ENCODE results near the gene HSPB2. TPM values are rescaled to one million over a fixed set of nuclear protein-coding genes. Genes with fewer than 3 reads are reported as not detected.
A peak's percentile ranks its signal among the peaks of the same experiment; 100 is the strongest.
"Not testable (repeated sequence)": the region's sequence is repeated elsewhere in the genome, so short reads cannot be mapped to it uniquely, and the experiment has no call there.

The HSPB2 gene
- total RNA-seq, 4 donors from 2014 or later: 0.21 to 5.2 TPM; not detected in 2

DNA sequence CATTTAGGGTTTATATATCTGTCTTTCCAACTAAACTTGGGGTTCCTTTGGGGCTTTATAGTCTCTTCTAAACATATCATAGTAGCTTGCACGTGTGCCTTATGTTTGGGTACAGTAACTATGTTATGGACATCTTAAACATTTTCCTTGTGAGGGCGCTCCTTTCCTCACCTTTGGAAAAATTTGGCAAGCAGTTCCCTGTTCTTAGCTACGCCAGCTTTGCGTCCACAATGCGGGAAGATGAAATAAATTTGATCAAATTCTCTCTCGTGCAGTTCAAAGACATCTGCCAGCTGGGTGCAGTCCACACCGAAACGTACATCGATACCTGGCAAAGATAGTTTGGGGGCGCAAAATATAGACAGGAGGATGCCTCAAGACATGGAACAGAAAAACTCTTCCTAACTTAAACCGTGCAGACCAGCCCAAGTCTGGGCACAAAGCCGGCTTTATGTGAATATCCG is 34.1 kb upstream of the HSPB2 start:
- Histone ChIP-seq H3K27me3 (no peaks in the 10 kb centered on the region), H3K9me3 (no peaks in the 10 kb centered on the region), H3K27ac (peak overlapping the region; percentile 96), H3K36me3 (no peaks in the 10 kb centered on the region), H3K4me3 (peak overlapping the region; percentile 59 to 76), H3K4me1 (peaks cover 0 to 6% of the 10 kb centered on the region in 2 donors)
- intact Hi-C loops (cut with DNase I; ENCODE audit: low total_unique reads): loop anchor here (10.0 kb wide), 2 partner anchors 56 to 206 kb away; partner anchors contain the start of genes DIXDC1, SDHD and TIMM8B
- TF ChIP-seq POLR2A (IDR thresholded peaks at IDR 0.05) (no peak), CTCF (IDR thresholded peaks at IDR 0.05) (no peak)
- DNase-seq: no peak

GRCh38 chr11:111878849-111879636 is 33.5 kb upstream of the HSPB2 start, which contains the start of the genes CFAP68 and FDXACB1:
Gene CFAP68, plus strand, starts transcription at chr11:111879541. Its CDS starts 20 bp downstream, at chr11:111879561.
Gene FDXACB1, minus strand, starts transcription at chr11:111879165. Its CDS starts 33 bp downstream, at chr11:111879132.
- TF ChIP-seq CTCF (IDR thresholded peaks at IDR 0.05) (peak; percentile 97 to 99 (median 98)), POLR2A (IDR thresholded peaks at IDR 0.05) (peak; percentile 65 to 86)

GRCh38 chr11:111879637-111879960 is 32.9 kb upstream of the HSPB2 start:
- no peaks in the 10 kb centered on the region for H3K27me3 ChIP-seq
- H3K27ac ChIP-seq: peak overlapping the region; percentile 96
- no peak for TF ChIP-seq CTCF (IDR thresholded peaks at IDR 0.05)
- no peak for TF ChIP-seq POLR2A (IDR thresholded peaks at IDR 0.05)
- no peaks in the 10 kb centered on the region for H3K36me3 ChIP-seq
- intact Hi-C loops (cut with DNase I; ENCODE audit: low total_unique reads): loop anchor here (10.0 kb wide), 2 partner anchors 55 to 205 kb away; partner anchors contain the start of genes DIXDC1, SDHD and TIMM8B
- H3K4me1 ChIP-seq: peaks cover 0 to 6% of the 10 kb centered on the region in 2 donors
- H3K4me3 ChIP-seq: peak overlapping the region; percentile 59 to 76
- H3K9me3 ChIP-seq: no peaks in the 10 kb centered on the region
- DNase-seq: no peak

More at GRCh38 chr11:111878849-111879636, 33.5 kb upstream of the HSPB2 start, which contains the start of the genes CFAP68 and FDXACB1:
- no peaks in the 10 kb centered on the region for H3K27me3 ChIP-seq
- DNase-seq: peak; percentile 96 to 98
- no peaks in the 10 kb centered on the region for H3K36me3 ChIP-seq
- intact Hi-C loops (cut with DNase I; ENCODE audit: low total_unique reads): loop anchor here (10.0 kb wide), 2 partner anchors 56 to 206 kb away; partner anchors contain the start of genes DIXDC1, SDHD and TIMM8B
- peak within 1 kb of the TSS; percentile 59 to 76 for H3K4me3 ChIP-seq
- H3K4me1 ChIP-seq: peaks cover 0 to 6% of the 10 kb centered on the region in 2 donors
- peak within 1 kb of the TSS; percentile 96 for H3K27ac ChIP-seq
- no peaks in the 10 kb centered on the region for H3K9me3 ChIP-seq

DNA sequence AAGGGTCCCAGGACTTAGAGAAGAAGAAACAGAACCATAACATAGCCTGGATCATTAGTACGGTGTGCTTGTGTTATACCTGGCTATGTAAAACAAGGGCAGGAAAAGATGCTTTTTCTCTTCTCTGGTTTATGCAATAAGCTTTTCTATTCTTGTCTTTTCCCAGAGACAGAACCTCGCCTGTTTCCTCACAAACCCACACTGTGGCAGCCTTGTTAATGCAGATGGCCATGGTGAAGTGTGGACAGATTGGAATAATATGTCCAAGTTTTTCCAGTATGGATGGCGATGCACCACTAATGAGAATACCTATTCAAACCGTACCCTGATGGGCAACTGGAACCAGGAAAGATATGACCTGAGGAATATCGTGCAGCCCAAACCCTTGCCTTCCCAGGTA is 30.3 kb upstream of the HSPB2 start:
- peaks cover 0 to 6% of the 10 kb centered on the region in 2 donors for H3K4me1 ChIP-seq
- no peak for DNase-seq
- no peaks in the 10 kb centered on the region for H3K27me3 ChIP-seq
- TF ChIP-seq POLR2A (IDR thresholded peaks at IDR 0.05) (no peak), CTCF (IDR thresholded peaks at IDR 0.05) (no peak)
- no peak overlapping the region for H3K4me3 ChIP-seq
- no peaks in the 10 kb centered on the region for H3K9me3 ChIP-seq
- intact Hi-C loops (cut with DNase I; ENCODE audit: low total_unique reads): no loop called here
- H3K36me3 ChIP-seq: no peaks in the 10 kb centered on the region
- H3K27ac ChIP-seq: no peak overlapping the region

GRCh38 chr11:111885053-111885452 is 27.5 kb upstream of the HSPB2 start:
- DNase-seq; H3K36me3 ChIP-seq; H3K27me3 ChIP-seq; H3K27ac ChIP-seq; H3K4me1 ChIP-seq; H3K4me3 ChIP-seq; intact Hi-C loops (cut with DNase I; ENCODE audit: low total_unique reads); H3K9me3 ChIP-seq: not testable (repeated sequence)
